PFSK-1 (cell line): Measurements from ENCODE around the gene CARD10.

Experiments
- FOXP2 ChIP-seq: optimal IDR thresholded peaks from 2 replicates; pipeline ENCODE3; 2011; ENCODE audit warnings: borderline replicate concordance, control low read depth, inconsistent platforms; ENCODE audit not compliant: insufficient read depth; ENCODE audit errors: extremely low read length, extremely low read depth
- POLR2AphosphoS5 ChIP-seq: IDR thresholded peaks from 2 replicates; pipeline ENCODE4 v1.6.1; 2012; ENCODE audit warnings: low read depth, mild to moderate bottlenecking, control low read depth, low read length, moderate library complexity
- REST ChIP-seq, 2 experiments: IDR thresholded peaks; 2 replicates each; pipeline versions ENCODE4 v1.6.1 to v1.8.0; 2011 to 2012; ENCODE audit warnings: low read depth in 2 of 2, low read length in 2 of 2, control low read depth in 1 of 2, inconsistent platforms in 1 of 2, mild to moderate bottlenecking in 1 of 2, moderate library complexity in 1 of 2; ENCODE audit not compliant: insufficient read depth in 1 of 2
- SIN3A ChIP-seq: IDR thresholded peaks from 2 replicates; pipeline ENCODE4 v1.6.1; 2012; ENCODE audit warnings: mild to moderate bottlenecking, low read length, moderate library complexity, borderline replicate concordance; ENCODE audit not compliant: insufficient read depth
- TAF1 ChIP-seq: IDR thresholded peaks from 2 replicates; pipeline ENCODE4 v1.6.1; 2012; ENCODE audit warnings: low read length, control low read depth, borderline replicate concordance; ENCODE audit not compliant: insufficient read depth

- no peak for TF ChIP-seq TAF1
- TF ChIP-seq FOXP2: no peak
- TF ChIP-seq POLR2AphosphoS5: no peak
- TF ChIP-seq SIN3A: no peak
- no peak for TF ChIP-seq REST (IDR thresholded peaks at IDR 0.05; ENCODE audit: insufficient read depth in 1 of 2, low read depth in 2 of 2, low read length in 2 of 2)
Measured at GRCh38 chr22:37476389-37477329, 42.6 kb downstream of the CARD10 start.
